A673 (cell line): ENCODE data around the gene CDK4. TPM values are rescaled to one million over a fixed set of nuclear protein-coding genes. Genes with fewer than 3 reads are reported as not detected.

Experiments used
- BruUV-seq: library from RNA; stranded (reverse); fragments of 400-500 nt; replicated peaks from 2 replicates; lab custom pipeline; 2021; lab: Mats Ljungman, UMichigan
- CTCF ChIA-PET: fragments of 300-600 bp; sonication (Branson Sonifier 250); formaldehyde crosslinking; loops from one replicate; lab custom pipeline; 2022; ENCODE audit warnings: antibody characterized with exemption; lab: Charles Lee
- POLR2A ChIA-PET: fragments of 300-600 bp; sonication (Branson Sonifier 250); formaldehyde crosslinking; loops from one replicate; lab custom pipeline; 2022; ENCODE audit warnings: antibody characterized with exemption; ENCODE audit not compliant: low non-redundant PET; lab: Charles Lee
- DNase-seq: peaks from one replicate; pipeline ENCODE4 v3.0.0-alpha.2; 2015; ENCODE audit warnings: low spot score
- H3K27ac ChIP-seq: fragments of 200-600 bp; sonication (generic); 2 replicates; pipeline ENCODE4 v1.5.1; 2016; ENCODE audit warnings: mixed run types, low read depth, mild to moderate bottlenecking, mixed read lengths, antibody characterized with exemption, low read length; ENCODE audit not compliant: poor library complexity, severe bottlenecking
- H3K27me3 ChIP-seq: fragments of 200-600 bp; sonication (generic); replicated peaks from 2 replicates; pipeline ENCODE4 v1.6.1; 2017; ENCODE audit warnings: mixed run types, low read depth, mild to moderate bottlenecking, mixed read lengths, antibody characterized with exemption, low read length; ENCODE audit not compliant: insufficient read depth, poor library complexity
- H3K36me3 ChIP-seq: fragments of 200-600 bp; sonication (generic); 2 replicates; pipeline ENCODE4 v1.6.1; 2016; ENCODE audit warnings: mixed run types, mild to moderate bottlenecking, mixed read lengths, antibody characterized with exemption, low read length; ENCODE audit not compliant: insufficient read depth, poor library complexity, severe bottlenecking
- H3K4me1 ChIP-seq: fragments of 200-600 bp; sonication (generic); 2 replicates; pipeline ENCODE4 v1.6.1; 2017; ENCODE audit warnings: mixed run types, mild to moderate bottlenecking, mixed read lengths, antibody characterized with exemption, low read length; ENCODE audit not compliant: insufficient read depth, poor library complexity, severe bottlenecking
- H3K4me3 ChIP-seq: fragments of 200-600 bp; sonication (generic); 2 replicates; pipeline ENCODE4 v1.5.1; 2016; ENCODE audit warnings: low read depth, mixed run types, mild to moderate bottlenecking, mixed read lengths, low read length; ENCODE audit not compliant: poor library complexity, severe bottlenecking
- H3K9me3 ChIP-seq: fragments of 200-600 bp; sonication (generic); 2 replicates; pipeline ENCODE4 v1.6.1; 2016; ENCODE audit warnings: mixed run types, low read depth, mild to moderate bottlenecking, mixed read lengths, antibody characterized with exemption, low read length; ENCODE audit not compliant: poor library complexity, severe bottlenecking
- CTCF ChIP-seq: fragments of 300-800, 200-600 bp; sonication (generic); conservative IDR thresholded peaks from 2 replicates; pipeline ENCODE4 v1.5.1; 2017; ENCODE audit warnings: low read depth, mild to moderate bottlenecking, antibody characterized with exemption, low read length, moderate library complexity, mixed read lengths
- EZH2 ChIP-seq: fragments of 200-600 bp; sonication (generic); IDR thresholded peaks from 2 replicates; pipeline ENCODE4 v1.6.1; 2017; ENCODE audit warnings: borderline replicate concordance, low read depth, mild to moderate bottlenecking, mixed read lengths, antibody characterized with exemption, low read length; ENCODE audit not compliant: poor library complexity, severe bottlenecking
- intact Hi-C: fragments of 100-400 bp; cut with micrococcal nuclease; formaldehyde crosslinking; loops from one replicate; pipeline ENCODE4 v1.10.0; 2022; ENCODE audit not compliant: unreplicated experiment
- total RNA-seq: library from RNA; stranded (reverse); gene quantifications from 2 replicates; pipeline ENCODE4 v1.2.3, GENCODE V29; 2021

Gene CDK4
- total RNA-seq, 1 experiment from 2014 or later = 247 TPM

DNA sequence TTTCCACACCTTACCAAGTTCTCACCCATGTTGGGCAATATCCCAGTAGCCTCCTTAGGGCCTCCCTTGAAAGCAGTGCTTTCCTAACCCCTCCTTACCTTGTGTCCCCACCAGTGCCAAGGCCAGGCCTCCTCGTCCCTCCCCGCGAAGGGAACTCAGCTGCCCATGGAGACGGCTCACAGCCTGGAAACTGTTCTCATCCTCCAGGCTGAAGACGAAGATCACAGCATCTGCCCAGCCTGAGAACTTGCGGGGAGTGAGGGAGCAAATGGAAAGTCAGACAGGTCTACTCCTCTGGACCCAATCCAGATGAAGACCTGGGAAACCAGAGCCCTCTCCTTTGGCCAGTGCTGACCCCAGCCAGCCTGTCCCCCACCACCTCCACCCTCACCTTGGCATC is 18.2 kb downstream of the CDK4 start:
- CTCF ChIA-PET = no interaction called here
- H3K27ac ChIP-seq = no peak overlapping the region
- no peak overlapping the region for H3K4me3 ChIP-seq
- no peaks in the 10 kb centered on the region for H3K9me3 ChIP-seq
- POLR2A ChIA-PET = no interaction called here
- BruUV-seq = no TSS peak
- H3K27me3 ChIP-seq = peaks cover 18% of the 10 kb centered on the region
- DNase-seq = no peak
- TF ChIP-seq CTCF (no peak), EZH2 (no peak)
- peaks cover 17% of the 10 kb centered on the region for H3K4me1 ChIP-seq
- intact Hi-C loops = no loop called here
- H3K36me3 ChIP-seq = no peaks in the 10 kb centered on the region

DNA sequence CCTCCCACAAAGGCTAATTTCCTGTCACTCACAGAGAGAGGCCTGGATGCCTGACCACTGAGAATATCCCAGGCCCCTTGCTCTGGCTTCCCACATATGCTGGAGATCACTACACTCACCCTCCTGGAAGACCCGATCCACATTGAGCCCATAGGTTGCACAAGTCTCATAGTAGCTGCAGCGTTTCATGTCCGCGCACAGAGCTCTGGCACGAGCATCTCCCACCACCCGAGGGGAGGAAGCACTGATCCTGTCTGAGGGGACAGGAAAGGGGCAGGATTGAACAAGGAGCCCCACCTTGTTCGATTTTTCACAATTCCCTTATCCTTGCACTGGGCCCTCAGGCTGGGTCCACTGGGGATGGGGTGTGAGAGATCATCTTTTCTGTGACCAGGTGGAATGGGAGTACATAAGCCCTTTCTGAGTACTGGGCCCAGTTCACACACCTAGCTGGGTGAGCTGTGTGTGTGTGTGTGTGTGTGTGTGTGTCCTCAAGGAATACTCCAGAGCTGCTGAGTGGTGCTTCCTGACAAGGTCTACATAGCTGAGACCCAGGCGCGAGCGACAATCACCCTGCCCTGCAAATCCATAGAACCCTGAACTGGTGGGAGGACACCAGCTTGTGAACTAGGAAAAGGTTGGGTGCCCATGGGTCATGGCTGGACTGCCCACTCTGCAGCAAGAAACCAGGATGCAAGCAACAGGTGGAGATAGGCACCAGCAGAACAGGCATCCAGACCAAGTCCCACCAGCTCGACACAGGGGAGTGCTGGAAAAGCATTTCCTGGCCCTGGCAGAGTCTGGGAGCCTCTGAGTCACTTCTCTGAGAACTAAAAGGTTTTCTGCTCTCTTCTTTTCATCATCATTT is 19.1 kb downstream of the CDK4 start:
- no peaks in the 10 kb centered on the region for H3K9me3 ChIP-seq
- H3K4me1 ChIP-seq = peaks cover 16% of the 10 kb centered on the region
- no peaks in the 10 kb centered on the region for H3K36me3 ChIP-seq
- H3K4me3 ChIP-seq = no peak overlapping the region
- peaks cover 18% of the 10 kb centered on the region for H3K27me3 ChIP-seq
- TF ChIP-seq CTCF = no peak
- intact Hi-C loops = no loop called here
- no TSS peak for BruUV-seq
- POLR2A ChIA-PET = interaction anchor here (0.7 kb wide), 1 partner anchor 213 kb away, joined by 3 read pairs; no protein-coding TSS in a partner anchor
- CTCF ChIA-PET = interaction anchor here (0.5 kb wide), 2 partner anchors 490 to 1249 kb away, joined by 3 to 4 read pairs; no protein-coding TSS in a partner anchor
- no peak for DNase-seq
- no peak overlapping the region for H3K27ac ChIP-seq

DNA sequence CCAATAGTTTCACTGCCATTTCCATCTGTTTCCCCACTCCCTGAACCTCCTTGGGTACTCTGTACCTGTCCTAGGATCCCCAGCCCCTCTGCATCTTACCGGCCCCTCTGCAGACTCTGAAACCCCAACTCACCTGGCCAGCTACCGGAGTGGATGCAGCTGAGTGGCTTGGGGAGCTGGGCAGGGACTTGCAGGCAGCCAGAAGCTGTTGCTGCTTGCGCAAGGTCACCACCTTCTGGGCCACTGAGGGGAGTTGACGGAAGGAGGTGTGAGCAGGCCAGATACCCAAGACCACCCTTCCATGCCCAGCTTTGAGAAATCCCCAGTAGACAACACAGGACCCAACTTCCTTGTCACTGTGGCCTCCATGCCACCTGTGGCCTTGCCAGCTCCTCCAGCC is 19.8 kb downstream of the CDK4 start:
- H3K9me3 ChIP-seq = no peaks in the 10 kb centered on the region
- no peak overlapping the region for H3K4me3 ChIP-seq
- peaks cover 15% of the 10 kb centered on the region for H3K4me1 ChIP-seq
- no peak for DNase-seq
- ChIA-PET CTCF (no interaction called here), POLR2A (no interaction called here)
- H3K36me3 ChIP-seq = no peaks in the 10 kb centered on the region
- H3K27me3 ChIP-seq = peaks cover 13% of the 10 kb centered on the region
- H3K27ac ChIP-seq = no peak overlapping the region
- no TSS peak for BruUV-seq
- TF ChIP-seq EZH2 (no peak), CTCF (no peak)
- intact Hi-C loops = no loop called here
